Breast epithelium (tissue), 4 donors: ENCODE measurements around the gene CD80. TPM values are rescaled to one million over a fixed set of nuclear protein-coding genes. Genes with fewer than 3 reads are reported as not detected.

Source experiments
- DNase-seq, 2 donors: peaks; one replicate each; pipeline ENCODE4 v3.0.0-alpha.2; 2019; ENCODE audit warnings: low spot score in 2 of 2
- H3K27ac ChIP-seq, 2 donors: fragments of 200-600 bp; sonication (generic) in 1 of 2; one replicate each; pipeline ENCODE4 v1.5.1; 2016 to 2019; ENCODE audit warnings: mild to moderate bottlenecking in 1 of 2
- H3K27me3 ChIP-seq, 2 donors: fragments of 200-600 bp; sonication (generic) in 1 of 2; one replicate each; pipeline versions ENCODE4 v1.5.1 to v1.6.0; 2017 to 2019; ENCODE audit warnings: control low read depth in 1 of 2, mild to moderate bottlenecking in 1 of 2
- H3K36me3 ChIP-seq: fragments of 200-600 bp; one replicate; pipeline ENCODE4 v1.5.1; 2019
- H3K4me1 ChIP-seq, 2 donors: fragments of 200-600 bp; sonication (generic); one replicate each; pipeline ENCODE4 v1.5.1; 2016 to 2019; ENCODE audit warnings: control low read depth in 1 of 2
- H3K4me3 ChIP-seq, 3 donors: fragments of 200-600 bp; sonication (generic); 1 replicate in 2 of 3; 2 replicates in 1 of 3; pipeline ENCODE4 v1.5.1; 2016 to 2019; ENCODE audit warnings: mild to moderate bottlenecking in 3 of 3, moderate library complexity in 2 of 3
- H3K9me3 ChIP-seq, 2 donors: fragments of 200-600 bp; sonication (generic) in 1 of 2; one replicate each; pipeline ENCODE4 v1.5.1; 2016 to 2019; ENCODE audit warnings: control low read depth in 1 of 2
- POLR2A ChIP-seq: fragments of 450-650 bp; IDR thresholded peaks from one replicate; pipeline ENCODE4 v1.6.1; 2016; ENCODE audit warnings: antibody characterized with exemption, mild to moderate bottlenecking, moderate library complexity
- POLR2AphosphoS5 ChIP-seq, 3 donors: sonication (generic); formaldehyde crosslinking; IDR thresholded peaks; one replicate each; pipeline ENCODE4 v1.6.1; 2017; ENCODE audit warnings: antibody characterized with exemption in 3 of 3
- intact Hi-C: fragments of 100-400 bp; cut with DNase I; formaldehyde crosslinking; loops from one replicate; pipeline ENCODE4 v1.15.1; 2023; ENCODE audit warnings: low total_unique reads
- total RNA-seq, 3 donors: library from RNA; depleted of rRNA; stranded (reverse); fragments of >200 nt; gene quantifications; one replicate each; pipeline ENCODE4 v1.1.0, GENCODE V29; 2016
- TF ChIP-seq, protein P1 (sequence below), 3 donors: fragments of 450-650 bp; IDR thresholded peaks; one replicate each; pipeline ENCODE4 v1.5.1; 2016 to 2017; ENCODE audit warnings: antibody characterized with exemption in 3 of 3, mild to moderate bottlenecking in 3 of 3, moderate library complexity in 3 of 3

The CD80 gene
- total RNA-seq, 3 donors from 2014 or later = 0.96 to 1.8 (median 1.6) TPM

DNA sequence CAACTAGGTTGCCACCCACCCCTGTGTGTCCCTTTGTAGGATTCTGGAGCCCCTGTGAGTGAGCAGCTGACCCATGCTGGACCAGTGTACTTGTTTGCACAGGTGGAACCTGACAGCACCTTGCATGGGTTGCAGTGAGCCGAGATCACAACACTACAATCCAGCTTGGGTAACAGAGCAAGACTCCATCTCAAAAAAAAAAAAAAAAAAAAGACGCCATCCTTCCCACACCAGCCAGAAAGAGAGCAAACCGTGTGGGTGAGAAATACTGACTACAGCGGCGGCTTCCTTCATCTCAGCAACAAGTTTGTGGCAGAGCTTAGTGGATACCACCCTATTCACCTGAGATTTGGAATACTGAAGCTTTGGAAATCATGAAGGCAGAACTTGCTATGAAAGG, 746 bp upstream of the CD80 start:
- H3K4me1 ChIP-seq = no peaks in the 10 kb centered on the region
- no peak for TF ChIP-seq POLR2AphosphoS5 (IDR thresholded peaks at IDR 0.05)
- TF ChIP-seq, protein P1, sequence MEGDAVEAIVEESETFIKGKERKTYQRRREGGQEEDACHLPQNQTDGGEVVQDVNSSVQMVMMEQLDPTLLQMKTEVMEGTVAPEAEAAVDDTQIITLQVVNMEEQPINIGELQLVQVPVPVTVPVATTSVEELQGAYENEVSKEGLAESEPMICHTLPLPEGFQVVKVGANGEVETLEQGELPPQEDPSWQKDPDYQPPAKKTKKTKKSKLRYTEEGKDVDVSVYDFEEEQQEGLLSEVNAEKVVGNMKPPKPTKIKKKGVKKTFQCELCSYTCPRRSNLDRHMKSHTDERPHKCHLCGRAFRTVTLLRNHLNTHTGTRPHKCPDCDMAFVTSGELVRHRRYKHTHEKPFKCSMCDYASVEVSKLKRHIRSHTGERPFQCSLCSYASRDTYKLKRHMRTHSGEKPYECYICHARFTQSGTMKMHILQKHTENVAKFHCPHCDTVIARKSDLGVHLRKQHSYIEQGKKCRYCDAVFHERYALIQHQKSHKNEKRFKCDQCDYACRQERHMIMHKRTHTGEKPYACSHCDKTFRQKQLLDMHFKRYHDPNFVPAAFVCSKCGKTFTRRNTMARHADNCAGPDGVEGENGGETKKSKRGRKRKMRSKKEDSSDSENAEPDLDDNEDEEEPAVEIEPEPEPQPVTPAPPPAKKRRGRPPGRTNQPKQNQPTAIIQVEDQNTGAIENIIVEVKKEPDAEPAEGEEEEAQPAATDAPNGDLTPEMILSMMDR (IDR thresholded peaks at IDR 0.05) = no peak
- no peak for TF ChIP-seq POLR2A

GRCh38 chr3:119558626-119559317, 642 bp downstream of the CD80 start:
- Histone ChIP-seq H3K9me3 (no peaks in the 10 kb centered on the region), H3K4me3 (no peak overlapping the region), H3K27ac (no peak overlapping the region), H3K27me3 (no peaks in the 10 kb centered on the region), H3K36me3 (no peaks in the 10 kb centered on the region), H3K4me1 (no peaks in the 10 kb centered on the region)
- TF ChIP-seq POLR2AphosphoS5 (IDR thresholded peaks at IDR 0.05) = no peak
- TF ChIP-seq POLR2A = no peak
- TF ChIP-seq, protein P1 (IDR thresholded peaks at IDR 0.05) = no peak
- DNase-seq = no peak
- intact Hi-C loops = no loop called here

More for the DNA sequence above, 746 bp upstream of the CD80 start:
- H3K36me3 ChIP-seq = no peaks in the 10 kb centered on the region
- H3K4me3 ChIP-seq = no peak overlapping the region
- no peak for DNase-seq
- intact Hi-C loops = no loop called here
- H3K9me3 ChIP-seq = no peaks in the 10 kb centered on the region
- H3K27me3 ChIP-seq = no peaks in the 10 kb centered on the region
- H3K27ac ChIP-seq = no peak overlapping the region

DNA sequence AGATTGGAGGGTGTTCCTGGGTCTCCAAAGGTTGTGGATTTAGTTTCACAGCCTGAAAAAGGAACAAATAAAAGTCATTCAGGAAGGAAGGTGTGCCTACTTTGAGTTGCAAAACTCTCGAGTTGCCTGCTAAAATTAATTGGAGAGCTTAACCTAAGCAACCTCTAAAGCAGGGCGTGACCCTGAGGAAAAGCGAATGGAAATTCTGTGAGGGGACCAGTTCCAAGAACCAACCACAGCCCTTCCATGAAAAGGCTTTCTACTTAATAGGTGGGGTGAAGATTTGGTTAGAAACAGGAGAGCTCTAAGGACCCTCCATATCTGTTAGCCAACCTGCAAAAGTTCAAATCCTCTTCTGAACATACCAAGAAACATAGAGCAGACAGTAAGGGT, 1.5 kb downstream of the CD80 start:
- DNase-seq = no peak
- TF ChIP-seq POLR2A = no peak
- TF ChIP-seq POLR2AphosphoS5 (IDR thresholded peaks at IDR 0.05) = no peak
- TF ChIP-seq, protein P1 (IDR thresholded peaks at IDR 0.05) = no peak
- Histone ChIP-seq H3K36me3 (no peaks in the 10 kb centered on the region), H3K4me1 (no peaks in the 10 kb centered on the region), H3K9me3 (no peaks in the 10 kb centered on the region), H3K27ac (no peak overlapping the region), H3K27me3 (no peaks in the 10 kb centered on the region), H3K4me3 (no peak overlapping the region)
- intact Hi-C loops = no loop called here

DNA sequence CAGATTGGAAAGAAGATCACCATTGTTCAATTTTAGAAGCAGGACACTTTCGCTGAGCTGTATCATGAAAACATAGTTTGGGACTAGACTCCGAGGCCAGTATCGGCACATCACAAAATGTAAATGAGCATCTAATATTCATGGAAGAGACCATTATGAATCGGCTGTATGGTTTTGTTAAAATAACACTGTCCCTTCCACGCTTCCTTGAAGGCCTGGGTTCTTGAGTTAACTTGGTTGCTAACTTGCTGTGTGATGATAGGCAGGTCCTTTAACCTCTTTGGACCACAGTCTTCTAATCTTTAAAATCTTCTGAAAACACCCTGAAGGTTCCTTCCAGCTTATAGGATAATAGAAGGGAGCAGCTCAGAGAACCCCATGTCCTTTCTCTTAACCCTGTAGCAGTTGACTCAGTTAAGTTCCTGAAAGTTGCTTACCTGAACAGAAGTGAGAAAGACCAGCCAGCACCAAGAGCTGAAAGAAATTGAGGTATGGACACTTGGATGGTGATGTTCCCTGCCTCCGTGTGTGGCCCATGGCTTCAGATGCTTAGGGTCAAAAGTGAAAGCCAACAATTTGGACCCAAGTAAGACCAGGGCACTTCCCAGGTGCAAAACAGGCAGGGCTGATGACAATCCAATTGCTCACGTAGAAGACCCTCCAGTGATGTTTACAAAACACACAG, 2.1 kb downstream of the CD80 start:
- no peak for DNase-seq
- TF ChIP-seq POLR2AphosphoS5 (IDR thresholded peaks at IDR 0.05) (no peak), POLR2A (no peak)
- TF ChIP-seq, protein P1 (IDR thresholded peaks at IDR 0.05) = no peak
- intact Hi-C loops = no loop called here
- Histone ChIP-seq H3K4me1 (no peaks in the 10 kb centered on the region), H3K36me3 (no peaks in the 10 kb centered on the region), H3K4me3 (no peak overlapping the region), H3K27me3 (no peaks in the 10 kb centered on the region), H3K9me3 (no peaks in the 10 kb centered on the region), H3K27ac (no peak overlapping the region)

GRCh38 chr3:119555929-119556328, 3.5 kb downstream of the CD80 start:
- no peak for TF ChIP-seq POLR2A
- TF ChIP-seq, protein P1 (IDR thresholded peaks at IDR 0.05) = no peak
- intact Hi-C loops = no loop called here
- Histone ChIP-seq H3K36me3 (no peaks in the 10 kb centered on the region), H3K4me3 (no peak overlapping the region), H3K27ac (no peak overlapping the region), H3K4me1 (no peaks in the 10 kb centered on the region), H3K9me3 (no peaks in the 10 kb centered on the region), H3K27me3 (no peaks in the 10 kb centered on the region)
- DNase-seq = no peak
